ENCODE data around the gene ANKEF1. TPM values are rescaled to one million over a fixed set of nuclear protein-coding genes. Genes with fewer than 3 reads are reported as not detected.

ANKEF1 gene
- total RNA-seq, 1 experiment from 2014 or later = 8.3 TPM

- no peak for DNase-seq
- H3K79me1 ChIP-seq (ENCODE audit: insufficient read depth, low read depth, low read length, poor library complexity, severe bottlenecking) = no peaks in the 10 kb centered on the region
These were observed 41.6 kb upstream of the ANKEF1 start for GRCh38 chr20:9993137-9993536.

More at GRCh38 chr20:9993137-9993536, 41.6 kb upstream of the ANKEF1 start:
- no peaks in the 10 kb centered on the region for H3K4me1 ChIP-seq (ENCODE audit: insufficient read depth, low read length)
- H2AFZ ChIP-seq (ENCODE audit: low read length) = no peak overlapping the region
- no peak overlapping the region for H3K4me3 Mint-ChIP-seq
- no peak overlapping the region for H3K23ac ChIP-seq (ENCODE audit: insufficient read length, low read depth, low read length)
- H3K56ac ChIP-seq (ENCODE audit: insufficient read length, low read depth, low read length) = no peak overlapping the region
- H3K27me3 Mint-ChIP-seq (ENCODE audit: low read depth) = no peaks in the 10 kb centered on the region
- H3K4me1 Mint-ChIP-seq = no peaks in the 10 kb centered on the region
- no peaks in the 10 kb centered on the region for H3K23me2 ChIP-seq (ENCODE audit: insufficient read length, low read depth, low read length, poor library complexity, severe bottlenecking)
- no CpG with 5 or more reads among the region's 4 CpGs for WGBS (ENCODE audit: extremely low coverage, insufficient read length, low lambda C conversion rate)
- H3T11ph ChIP-seq (ENCODE audit: low read length) = no peak overlapping the region
- H4K91ac ChIP-seq (ENCODE audit: insufficient read length, low read depth, low read length) = no peak overlapping the region
- no peak overlapping the region for H3K4ac ChIP-seq (ENCODE audit: low read depth, low read length)
- no peak overlapping the region for H3K27ac ChIP-seq (ENCODE audit: insufficient read length, low read depth, low read length)
- H4K8ac ChIP-seq (replicated peaks; ENCODE audit: insufficient read length, low read depth, low read length) = no peak overlapping the region
- no peaks in the 10 kb centered on the region for H3K9me3 ChIP-seq (ENCODE audit: control insufficient read depth, low read depth, low read length)
- H3K18ac ChIP-seq (ENCODE audit: insufficient read length, low read depth, low read length) = no peak overlapping the region
- no peak overlapping the region for H3K4me2 ChIP-seq (ENCODE audit: insufficient read depth, insufficient read length, low read length)
- peaks cover 5% of the 10 kb centered on the region in 2 experiments; a peak in 4 of 5 replicates for H3K9me3 Mint-ChIP-seq
- no peak overlapping the region for H3K27ac Mint-ChIP-seq
- H3K14ac ChIP-seq (ENCODE audit: insufficient read depth, low read length) = no peak overlapping the region
- H3K79me2 ChIP-seq (ENCODE audit: insufficient read depth, low read length) = no peaks in the 10 kb centered on the region
- H3K9ac ChIP-seq (ENCODE audit: extremely low read depth, insufficient read length, low read length) = no peak overlapping the region
- no peak overlapping the region for H2BK15ac ChIP-seq (ENCODE audit: low read depth, low read length)
- H2BK20ac ChIP-seq (ENCODE audit: low read depth, low read length, poor library complexity, severe bottlenecking) = no peak overlapping the region
- no peaks in the 10 kb centered on the region for H3K27me3 ChIP-seq (ENCODE audit: insufficient read depth, low read length)
- no peak overlapping the region for H4K5ac ChIP-seq (ENCODE audit: insufficient read length, low read depth, low read length)
- no peak overlapping the region for H2BK120ac ChIP-seq (ENCODE audit: low read depth, low read length, poor library complexity, severe bottlenecking)
- H3K36me3 Mint-ChIP-seq (ENCODE audit: insufficient read depth in 1 of 3, low read depth in 3 of 3) = peaks cover 0 to 4% (median 0%) of the 10 kb centered on the region in 3 experiments; a peak in 1 of 7 replicates
- H2AK5ac ChIP-seq (ENCODE audit: insufficient read length, low read length) = no peak overlapping the region
- TF ChIP-seq CTCF (conservative IDR thresholded peaks at IDR 0.05) = no peak
- H2BK12ac ChIP-seq (ENCODE audit: insufficient read length, low read depth, low read length) = no peak overlapping the region
- H2BK5ac ChIP-seq (ENCODE audit: insufficient read length, low read length) = no peak overlapping the region
- H4K20me1 ChIP-seq (ENCODE audit: control insufficient read depth, insufficient read depth, insufficient read length) = no peaks in the 10 kb centered on the region

Measured in H9 (cell line).